ENCODE measurements around the gene KCNJ16.

The KCNJ16 gene

DNA sequence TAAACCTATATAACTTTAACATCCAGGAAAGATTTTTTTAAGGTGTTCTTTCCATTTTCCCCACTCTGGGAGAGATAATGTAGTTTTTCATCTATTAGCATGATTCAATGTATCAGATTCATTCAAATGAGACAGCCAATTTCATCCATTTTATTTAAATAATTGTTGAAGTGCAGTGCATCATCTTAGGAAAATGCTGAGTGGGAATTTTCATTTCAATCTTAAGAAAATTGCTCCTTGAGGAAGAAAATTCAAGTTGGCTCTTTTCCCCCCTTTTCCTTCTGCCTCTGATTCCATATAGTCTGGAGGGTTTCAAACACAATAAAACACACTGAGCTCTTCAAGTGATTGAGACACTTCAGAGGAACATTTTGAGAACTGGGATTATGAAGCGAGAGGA is 3.4 kb upstream of the KCNJ16 start:
- H3K23ac ChIP-seq (ENCODE audit: low read length), result no peak overlapping the region
- no peaks in the 10 kb centered on the region for H3K79me1 ChIP-seq (ENCODE audit: low read length)
- no peak overlapping the region for H4K5ac ChIP-seq (ENCODE audit: low read length)
- H3K27me3 ChIP-seq (ENCODE audit: insufficient read depth, low read length, poor library complexity), result no peaks in the 10 kb centered on the region
- H2BK120ac ChIP-seq (ENCODE audit: low read depth, low read length), result no peak overlapping the region
- no CpG with 5 or more reads among the region's 1 CpG for WGBS (ENCODE audit: extremely low coverage, insufficient coverage, low lambda C conversion rate)
- H2BK5ac ChIP-seq (ENCODE audit: low read length), result no peak overlapping the region
- no peak overlapping the region for H3K56ac ChIP-seq (ENCODE audit: low read length)
- DNase-seq, result no peak
- no peak overlapping the region for H3K4me2 ChIP-seq (ENCODE audit: low read length)
- H3K9ac ChIP-seq (ENCODE audit: low read length), result no peak overlapping the region
- no peaks in the 10 kb centered on the region for H3K4me1 ChIP-seq (ENCODE audit: control insufficient read depth, low read depth, low read length)
- no peaks in the 10 kb centered on the region for H3K79me2 ChIP-seq (ENCODE audit: control insufficient read depth, insufficient read depth, low read length)
- H2AK5ac ChIP-seq (ENCODE audit: low read length), result no peak overlapping the region
- H3K4me3 ChIP-seq (ENCODE audit: low read length), result no peak overlapping the region
- no peak overlapping the region for H3K27ac ChIP-seq (ENCODE audit: low read depth, low read length)
- no peak overlapping the region for H3K18ac ChIP-seq (ENCODE audit: low read length)
- no peak overlapping the region for H4K8ac ChIP-seq (ENCODE audit: low read depth, low read length)
- H3K36me3 ChIP-seq (ENCODE audit: control insufficient read depth, insufficient read depth, low read length), result no peaks in the 10 kb centered on the region
- no peak overlapping the region for H2BK15ac ChIP-seq (replicated peaks; ENCODE audit: low read depth)
- no peak overlapping the region for H3K4ac ChIP-seq (ENCODE audit: low read depth, low read length)

DNA sequence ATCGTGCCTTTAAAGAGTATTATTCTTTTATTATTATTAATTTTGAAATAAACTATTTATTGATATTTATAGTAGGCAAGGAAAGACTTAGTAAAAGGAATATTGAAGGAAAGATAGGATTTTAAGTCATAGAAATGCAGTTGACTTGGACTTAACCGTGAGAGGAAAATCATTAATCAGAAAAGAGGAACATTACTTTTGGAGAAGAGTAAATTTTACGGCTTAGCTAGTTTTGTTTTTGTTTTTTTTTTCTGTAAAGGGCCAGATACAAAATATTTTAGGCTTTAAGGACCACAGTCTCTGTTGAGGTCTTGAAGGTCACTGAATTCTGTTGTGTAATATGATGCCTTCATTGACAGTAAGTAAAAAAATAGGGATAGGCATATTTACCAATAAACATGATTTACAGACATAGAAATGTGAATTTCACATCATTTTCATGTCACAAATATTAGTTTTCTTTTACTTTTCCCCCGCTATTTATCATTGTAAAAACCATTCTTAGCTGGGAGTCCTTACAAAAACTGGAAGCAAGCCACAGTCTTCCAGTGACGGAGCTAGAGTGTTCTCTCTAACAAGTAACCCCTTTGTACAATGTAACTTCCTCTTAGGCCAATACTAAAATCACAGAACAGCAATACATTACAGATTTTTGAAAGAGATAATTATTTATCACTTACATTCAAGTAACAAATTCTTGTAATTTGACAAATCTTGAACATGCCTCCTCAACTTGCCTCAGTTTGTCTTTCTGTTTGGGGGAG is 2.3 kb upstream of the KCNJ16 start:
- no peak overlapping the region for H3K23ac ChIP-seq (ENCODE audit: low read length)
- no peaks in the 10 kb centered on the region for H3K27me3 ChIP-seq (ENCODE audit: insufficient read depth, low read length, poor library complexity)
- no peak overlapping the region for H3K18ac ChIP-seq (ENCODE audit: low read length)
- no peak overlapping the region for H3K56ac ChIP-seq (ENCODE audit: low read length)
- H2BK120ac ChIP-seq (ENCODE audit: low read depth, low read length), result no peak overlapping the region
- H3K36me3 ChIP-seq (ENCODE audit: control insufficient read depth, insufficient read depth, low read length), result no peaks in the 10 kb centered on the region
- WGBS (ENCODE audit: extremely low coverage, insufficient coverage, low lambda C conversion rate), result no CpG with 5 or more reads among the region's 5 CpGs
- no peak overlapping the region for H2BK15ac ChIP-seq (replicated peaks; ENCODE audit: low read depth)
- no peaks in the 10 kb centered on the region for H3K79me2 ChIP-seq (ENCODE audit: control insufficient read depth, insufficient read depth, low read length)
- H3K27ac ChIP-seq (ENCODE audit: low read depth, low read length), result no peak overlapping the region
- H3K4me3 ChIP-seq (ENCODE audit: low read length), result no peak overlapping the region
- H2AK5ac ChIP-seq (ENCODE audit: low read length), result no peak overlapping the region
- H3K79me1 ChIP-seq (ENCODE audit: low read length), result no peaks in the 10 kb centered on the region
- no peak overlapping the region for H4K8ac ChIP-seq (ENCODE audit: low read depth, low read length)
- no peak overlapping the region for H3K4ac ChIP-seq (ENCODE audit: low read depth, low read length)
- DNase-seq, result no peak
- no peaks in the 10 kb centered on the region for H3K4me1 ChIP-seq (ENCODE audit: control insufficient read depth, low read depth, low read length)
- H2BK5ac ChIP-seq (ENCODE audit: low read length), result no peak overlapping the region
- no peak overlapping the region for H3K4me2 ChIP-seq (ENCODE audit: low read length)
- no peak overlapping the region for H4K5ac ChIP-seq (ENCODE audit: low read length)
- H3K9ac ChIP-seq (ENCODE audit: low read length), result no peak overlapping the region

DNA sequence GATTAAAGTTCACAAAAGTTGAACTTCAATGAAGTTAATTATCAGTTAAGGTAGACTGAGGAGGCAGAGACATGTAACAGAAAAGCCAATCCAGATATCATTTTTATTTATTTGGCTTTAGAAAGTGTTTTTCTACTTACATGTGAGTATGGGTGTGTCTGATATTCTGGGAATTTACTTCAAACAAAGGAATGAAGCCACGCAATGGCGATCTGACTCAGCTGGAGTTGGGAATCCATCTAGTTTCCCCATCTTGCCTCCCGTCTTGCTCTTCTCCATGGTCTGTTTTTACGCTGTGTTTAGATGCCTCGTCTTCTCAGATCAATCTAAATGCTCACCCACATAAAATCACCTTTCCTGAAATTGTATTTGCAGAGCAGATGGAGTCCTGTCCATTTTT is 1.7 kb upstream of the KCNJ16 start:
- Histone ChIP-seq H3K79me1 (ENCODE audit: low read length) (no peaks in the 10 kb centered on the region), H3K18ac (ENCODE audit: low read length) (no peak overlapping the region), H2BK120ac (ENCODE audit: low read depth, low read length) (no peak overlapping the region), H3K27me3 (ENCODE audit: insufficient read depth, low read length, poor library complexity) (no peaks in the 10 kb centered on the region), H3K79me2 (ENCODE audit: control insufficient read depth, insufficient read depth, low read length) (no peaks in the 10 kb centered on the region), H3K4me2 (ENCODE audit: low read length) (no peak overlapping the region), H3K4ac (ENCODE audit: low read depth, low read length) (no peak overlapping the region), H3K23ac (ENCODE audit: low read length) (no peak overlapping the region), H3K36me3 (ENCODE audit: control insufficient read depth, insufficient read depth, low read length) (no peaks in the 10 kb centered on the region), H2BK5ac (ENCODE audit: low read length) (no peak overlapping the region), H3K4me3 (ENCODE audit: low read length) (no peak overlapping the region), H4K8ac (ENCODE audit: low read depth, low read length) (no peak overlapping the region), H3K27ac (ENCODE audit: low read depth, low read length) (no peak overlapping the region), H4K5ac (ENCODE audit: low read length) (no peak overlapping the region), H3K9ac (ENCODE audit: low read length) (no peak overlapping the region), H2BK15ac (replicated peaks; ENCODE audit: low read depth) (no peak overlapping the region), H3K56ac (ENCODE audit: low read length) (no peak overlapping the region), H3K4me1 (ENCODE audit: control insufficient read depth, low read depth, low read length) (no peaks in the 10 kb centered on the region), H2AK5ac (ENCODE audit: low read length) (no peak overlapping the region)
- WGBS (ENCODE audit: extremely low coverage, insufficient coverage, low lambda C conversion rate), result no CpG with 5 or more reads among the region's 5 CpGs
- no peak for DNase-seq

DNA sequence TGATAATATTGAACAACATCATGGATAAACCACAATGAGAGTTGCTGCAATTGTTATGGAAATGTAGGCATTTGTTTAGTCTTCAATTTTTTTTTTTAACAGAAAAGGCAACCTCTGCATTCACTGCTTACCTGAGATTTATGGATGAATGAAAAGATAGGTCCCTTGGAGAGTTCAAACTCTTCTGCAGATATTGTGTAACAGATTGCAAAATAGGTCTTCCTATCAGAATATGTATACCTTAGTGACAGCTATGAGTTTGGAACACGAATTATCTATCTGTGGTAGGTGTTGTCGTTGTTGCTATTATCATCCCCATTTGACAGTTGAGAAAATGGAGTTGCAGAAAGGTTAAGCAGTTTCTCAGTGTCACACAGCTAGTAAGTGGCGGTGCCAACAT is 1.2 kb upstream of the KCNJ16 start:
- no peak overlapping the region for H3K18ac ChIP-seq (ENCODE audit: low read length)
- no peak overlapping the region for H3K4ac ChIP-seq (ENCODE audit: low read depth, low read length)
- no peak overlapping the region for H2BK15ac ChIP-seq (replicated peaks; ENCODE audit: low read depth)
- H3K4me1 ChIP-seq (ENCODE audit: control insufficient read depth, low read depth, low read length), result no peaks in the 10 kb centered on the region
- no peak overlapping the region for H2BK120ac ChIP-seq (ENCODE audit: low read depth, low read length)
- H3K4me2 ChIP-seq (ENCODE audit: low read length), result no peak overlapping the region
- H2BK5ac ChIP-seq (ENCODE audit: low read length), result no peak overlapping the region
- H3K4me3 ChIP-seq (ENCODE audit: low read length), result no peak overlapping the region
- no peak overlapping the region for H3K23ac ChIP-seq (ENCODE audit: low read length)
- H3K27me3 ChIP-seq (ENCODE audit: insufficient read depth, low read length, poor library complexity), result no peaks in the 10 kb centered on the region
- H3K9ac ChIP-seq (ENCODE audit: low read length), result no peak overlapping the region
- no CpG with 5 or more reads among the region's 3 CpGs for WGBS (ENCODE audit: extremely low coverage, insufficient coverage, low lambda C conversion rate)
- H4K5ac ChIP-seq (ENCODE audit: low read length), result no peak overlapping the region
- no peak overlapping the region for H3K56ac ChIP-seq (ENCODE audit: low read length)
- no peaks in the 10 kb centered on the region for H3K79me1 ChIP-seq (ENCODE audit: low read length)
- H3K36me3 ChIP-seq (ENCODE audit: control insufficient read depth, insufficient read depth, low read length), result no peaks in the 10 kb centered on the region
- no peak overlapping the region for H2AK5ac ChIP-seq (ENCODE audit: low read length)
- H3K27ac ChIP-seq (ENCODE audit: low read depth, low read length), result no peak overlapping the region
- no peak overlapping the region for H4K8ac ChIP-seq (ENCODE audit: low read depth, low read length)
- H3K79me2 ChIP-seq (ENCODE audit: control insufficient read depth, insufficient read depth, low read length), result no peaks in the 10 kb centered on the region
- DNase-seq, result no peak

DNA sequence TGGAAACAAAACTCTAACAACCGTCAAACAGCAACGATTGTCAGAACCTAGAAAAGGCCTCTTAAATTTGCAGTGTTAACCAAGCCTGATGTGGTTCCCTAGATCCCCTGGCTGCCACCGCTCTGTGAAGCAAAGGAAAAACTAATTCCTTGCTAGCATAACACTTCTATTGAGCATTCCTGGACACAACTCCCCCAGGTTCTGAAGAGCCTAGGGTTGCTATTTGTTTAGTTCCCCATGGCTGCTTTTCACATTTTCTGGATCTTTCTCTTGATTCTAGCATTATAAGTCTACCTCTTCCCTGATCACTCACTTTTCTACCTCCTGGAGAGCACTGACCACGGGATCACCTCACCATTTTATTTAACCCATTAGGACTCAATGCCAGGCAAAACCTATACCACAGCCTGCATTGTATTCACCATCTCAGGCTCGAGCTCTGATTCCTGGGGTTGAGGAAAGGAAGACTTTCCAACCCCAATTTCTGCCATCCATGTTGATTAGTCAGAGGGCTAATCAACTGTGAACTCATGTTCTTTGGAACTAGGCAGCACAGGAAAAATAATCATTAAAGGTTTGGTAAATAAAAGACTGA is 692 bp upstream of the KCNJ16 start:
- H3K18ac ChIP-seq (ENCODE audit: low read length), result no peak overlapping the region
- no peaks in the 10 kb centered on the region for H3K79me1 ChIP-seq (ENCODE audit: low read length)
- no peak overlapping the region for H2BK120ac ChIP-seq (ENCODE audit: low read depth, low read length)
- H3K23ac ChIP-seq (ENCODE audit: low read length), result no peak overlapping the region
- no peak overlapping the region for H2BK15ac ChIP-seq (replicated peaks; ENCODE audit: low read depth)
- H3K4me1 ChIP-seq (ENCODE audit: control insufficient read depth, low read depth, low read length), result no peaks in the 10 kb centered on the region
- no peak overlapping the region for H2AK5ac ChIP-seq (ENCODE audit: low read length)
- no peaks in the 10 kb centered on the region for H3K79me2 ChIP-seq (ENCODE audit: control insufficient read depth, insufficient read depth, low read length)
- DNase-seq, result no peak
- H4K8ac ChIP-seq (ENCODE audit: low read depth, low read length), result no peak overlapping the region
- no peak overlapping the region for H3K4me2 ChIP-seq (ENCODE audit: low read length)
- no peak overlapping the region for H3K4me3 ChIP-seq (ENCODE audit: low read length)
- H3K27ac ChIP-seq (ENCODE audit: low read depth, low read length), result no peak overlapping the region
- no peak overlapping the region for H2BK5ac ChIP-seq (ENCODE audit: low read length)
- WGBS (ENCODE audit: extremely low coverage, insufficient coverage, low lambda C conversion rate), result no CpG with 5 or more reads among the region's 5 CpGs
- no peak overlapping the region for H3K9ac ChIP-seq (ENCODE audit: low read length)
- H3K27me3 ChIP-seq (ENCODE audit: insufficient read depth, low read length, poor library complexity), result no peaks in the 10 kb centered on the region
- H3K56ac ChIP-seq (ENCODE audit: low read length), result no peak overlapping the region
- H4K5ac ChIP-seq (ENCODE audit: low read length), result no peak overlapping the region
- H3K36me3 ChIP-seq (ENCODE audit: control insufficient read depth, insufficient read depth, low read length), result no peaks in the 10 kb centered on the region
- H3K4ac ChIP-seq (ENCODE audit: low read depth, low read length), result no peak overlapping the region

DNA sequence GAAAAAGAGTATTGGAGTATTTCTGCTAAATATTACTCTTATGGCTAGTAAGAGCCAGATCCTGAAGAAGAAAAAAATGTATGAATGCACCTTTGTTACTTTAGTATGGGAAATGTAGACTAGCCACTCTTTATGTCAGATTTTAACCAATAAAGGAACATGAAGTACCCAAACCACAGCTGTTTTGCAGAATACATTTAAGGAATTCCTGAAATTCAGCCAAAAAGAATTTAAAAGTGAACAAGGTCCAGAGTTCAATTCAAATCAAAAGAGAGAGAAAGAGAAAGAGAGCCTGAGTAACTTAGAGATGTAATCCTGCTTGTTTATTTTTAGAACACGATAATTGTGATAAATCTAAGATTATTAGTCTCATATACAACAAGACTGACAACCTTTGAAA is 1.2 kb downstream of the KCNJ16 start:
- no CpG with 5 or more reads among the region's 1 CpG for WGBS (ENCODE audit: extremely low coverage, insufficient coverage, low lambda C conversion rate)
- Histone ChIP-seq H3K56ac (ENCODE audit: low read length) (no peak overlapping the region), H3K18ac (ENCODE audit: low read length) (no peak overlapping the region), H3K27me3 (ENCODE audit: insufficient read depth, low read length, poor library complexity) (no peaks in the 10 kb centered on the region), H3K27ac (ENCODE audit: low read depth, low read length) (no peak overlapping the region), H4K8ac (ENCODE audit: low read depth, low read length) (no peak overlapping the region), H3K9ac (ENCODE audit: low read length) (no peak overlapping the region), H2BK120ac (ENCODE audit: low read depth, low read length) (no peak overlapping the region), H3K79me2 (ENCODE audit: control insufficient read depth, insufficient read depth, low read length) (no peaks in the 10 kb centered on the region), H3K4me3 (ENCODE audit: low read length) (no peak overlapping the region), H3K79me1 (ENCODE audit: low read length) (no peaks in the 10 kb centered on the region), H2AK5ac (ENCODE audit: low read length) (no peak overlapping the region), H2BK15ac (replicated peaks; ENCODE audit: low read depth) (no peak overlapping the region), H3K23ac (ENCODE audit: low read length) (no peak overlapping the region), H3K36me3 (ENCODE audit: control insufficient read depth, insufficient read depth, low read length) (no peaks in the 10 kb centered on the region), H4K5ac (ENCODE audit: low read length) (no peak overlapping the region), H2BK5ac (ENCODE audit: low read length) (no peak overlapping the region), H3K4me1 (ENCODE audit: control insufficient read depth, low read depth, low read length) (no peaks in the 10 kb centered on the region), H3K4ac (ENCODE audit: low read depth, low read length) (no peak overlapping the region), H3K4me2 (ENCODE audit: low read length) (no peak overlapping the region)
- no peak for DNase-seq
